ENCODE results near the gene DIPK1C.

DIPK1C gene

DNA sequence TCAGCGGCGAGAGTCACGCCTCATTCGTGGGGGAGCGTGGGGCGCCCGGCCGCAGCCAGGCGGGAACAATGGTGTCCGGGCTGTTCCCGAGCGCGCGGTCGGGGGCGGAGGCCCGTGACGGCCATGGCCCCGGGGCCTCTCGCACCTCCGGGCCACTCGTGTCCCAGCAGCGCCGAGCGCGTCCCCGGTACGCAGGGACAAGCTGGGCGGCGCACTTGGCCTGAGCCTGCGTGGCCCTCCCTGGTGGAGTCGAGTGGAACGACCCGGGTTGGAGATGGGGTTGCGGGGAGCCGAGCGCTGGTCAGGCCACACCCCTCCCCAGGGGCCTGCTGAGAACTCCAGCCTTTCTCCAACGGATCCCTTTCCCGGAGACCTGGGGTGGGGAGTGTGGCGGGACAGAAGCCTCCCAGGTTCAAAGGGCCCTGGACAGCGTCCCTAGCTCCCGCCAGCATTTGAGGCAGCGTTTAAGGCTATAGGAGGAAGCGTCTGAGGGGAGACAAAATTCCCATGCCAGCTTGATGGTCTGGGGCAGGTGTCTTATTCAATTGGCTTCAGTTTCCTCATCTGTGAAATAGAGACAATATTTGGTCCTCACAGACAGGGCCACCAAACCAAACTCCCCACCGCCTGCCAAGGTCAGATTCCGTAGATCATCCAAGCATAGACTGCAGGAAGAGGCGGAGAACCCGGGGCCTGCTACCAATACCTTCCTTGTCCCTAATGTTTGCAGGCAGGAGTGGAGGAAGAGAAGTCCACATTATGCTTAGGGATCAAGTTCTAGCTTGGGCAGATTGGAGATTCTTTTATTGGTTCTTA is 39.6 kb upstream of the DIPK1C start:
- Histone ChIP-seq H3K9me3 (no peaks in the 10 kb centered on the region), H3K4me3 (peak overlapping the region; percentile 68 to 96), H3K4me1 (peaks cover 0 to 21% (median 13%) of the 10 kb centered on the region in 4 donors), H3K27ac (peak overlapping the region; percentile 81 to 92), H3K27me3 (no peaks in the 10 kb centered on the region), H3K36me3 (peaks cover 7 to 14% (median 11%) of the 10 kb centered on the region in 3 donors)
- TF ChIP-seq, protein P1, sequence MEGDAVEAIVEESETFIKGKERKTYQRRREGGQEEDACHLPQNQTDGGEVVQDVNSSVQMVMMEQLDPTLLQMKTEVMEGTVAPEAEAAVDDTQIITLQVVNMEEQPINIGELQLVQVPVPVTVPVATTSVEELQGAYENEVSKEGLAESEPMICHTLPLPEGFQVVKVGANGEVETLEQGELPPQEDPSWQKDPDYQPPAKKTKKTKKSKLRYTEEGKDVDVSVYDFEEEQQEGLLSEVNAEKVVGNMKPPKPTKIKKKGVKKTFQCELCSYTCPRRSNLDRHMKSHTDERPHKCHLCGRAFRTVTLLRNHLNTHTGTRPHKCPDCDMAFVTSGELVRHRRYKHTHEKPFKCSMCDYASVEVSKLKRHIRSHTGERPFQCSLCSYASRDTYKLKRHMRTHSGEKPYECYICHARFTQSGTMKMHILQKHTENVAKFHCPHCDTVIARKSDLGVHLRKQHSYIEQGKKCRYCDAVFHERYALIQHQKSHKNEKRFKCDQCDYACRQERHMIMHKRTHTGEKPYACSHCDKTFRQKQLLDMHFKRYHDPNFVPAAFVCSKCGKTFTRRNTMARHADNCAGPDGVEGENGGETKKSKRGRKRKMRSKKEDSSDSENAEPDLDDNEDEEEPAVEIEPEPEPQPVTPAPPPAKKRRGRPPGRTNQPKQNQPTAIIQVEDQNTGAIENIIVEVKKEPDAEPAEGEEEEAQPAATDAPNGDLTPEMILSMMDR (IDR thresholded peaks at IDR 0.05): no peak
- peak in 1 of 2 donors; percentile 41 for DNase-seq
- intact Hi-C loops (cut with DNase I; ENCODE audit: low total_unique reads): loop anchor here (2.0 to 5.0 kb wide), 3 partner anchors 100 to 350 kb away; partner anchors contain the start of genes CYB5A, FBXO15 and ZNF407

DNA sequence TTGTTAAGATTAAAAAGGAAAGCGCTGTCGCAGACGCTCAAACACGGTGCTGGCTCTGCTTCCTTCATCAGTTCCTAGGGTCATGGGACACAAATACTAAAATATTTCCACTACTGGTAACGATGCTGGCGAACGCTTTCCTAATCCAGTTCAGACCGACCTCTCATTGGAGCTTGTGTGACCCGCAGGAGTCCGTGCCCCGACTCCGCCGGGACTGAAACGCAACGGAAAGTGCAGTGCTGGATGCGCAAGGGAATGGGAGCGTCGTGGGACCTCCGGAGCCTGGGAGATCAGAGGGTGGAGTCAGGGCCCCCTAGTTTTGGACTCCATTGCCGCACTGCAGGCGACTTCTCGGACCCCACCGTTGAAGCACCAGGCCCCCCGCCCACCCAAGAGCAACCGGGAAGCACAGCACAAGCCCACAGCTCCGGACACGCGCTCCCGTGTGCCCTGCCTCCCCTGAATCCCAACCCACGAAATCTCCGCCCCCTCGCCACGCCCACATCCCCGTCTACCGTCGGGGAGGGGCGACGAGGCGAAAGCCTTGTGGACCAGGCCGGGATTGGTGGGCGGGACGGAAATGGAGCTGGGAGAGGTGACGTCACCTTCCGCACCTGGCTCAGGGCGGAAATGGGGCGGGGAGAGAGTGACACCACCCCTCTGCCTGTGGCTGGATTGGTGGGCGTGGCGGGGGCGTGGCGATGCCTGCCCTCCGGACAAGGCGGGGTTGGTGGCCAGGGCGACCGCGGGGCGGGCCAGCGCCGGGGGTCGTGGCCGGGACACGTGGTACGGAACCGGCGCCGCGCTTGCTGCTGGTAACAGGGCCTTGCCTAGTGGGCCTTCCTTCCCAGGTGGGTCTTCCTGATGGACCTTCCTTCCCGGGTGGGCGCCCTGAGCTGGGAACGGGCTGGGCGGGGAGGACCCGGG is 38.7 kb upstream of the DIPK1C start, which contains the start of gene CNDP2:
Gene CNDP2 (plus strand): TSS at position 783 of the 927 bp plus-strand sequence. CDS start 3,611 bp downstream, outside the sequence.
- peak; percentile 100 for DNase-seq
- Histone ChIP-seq H3K4me3 (peak within 1 kb of the TSS; percentile 68 to 96), H3K36me3 (peaks cover 0 to 6% (median 2%) of the 10 kb centered on the region in 3 donors), H3K9me3 (no peaks in the 10 kb centered on the region), H3K4me1 (peaks cover 0 to 21% (median 13%) of the 10 kb centered on the region in 4 donors), H3K27me3 (no peaks in the 10 kb centered on the region), H3K27ac (peak within 1 kb of the TSS; percentile 81 to 92)
- intact Hi-C loops (cut with DNase I; ENCODE audit: low total_unique reads): loop anchor here (2.0 to 5.0 kb wide), 3 partner anchors 101 to 349 kb away; partner anchors contain the start of genes CYB5A, FBXO15 and ZNF407
- TF ChIP-seq, protein P1 (IDR thresholded peaks at IDR 0.05): no peak

DNA sequence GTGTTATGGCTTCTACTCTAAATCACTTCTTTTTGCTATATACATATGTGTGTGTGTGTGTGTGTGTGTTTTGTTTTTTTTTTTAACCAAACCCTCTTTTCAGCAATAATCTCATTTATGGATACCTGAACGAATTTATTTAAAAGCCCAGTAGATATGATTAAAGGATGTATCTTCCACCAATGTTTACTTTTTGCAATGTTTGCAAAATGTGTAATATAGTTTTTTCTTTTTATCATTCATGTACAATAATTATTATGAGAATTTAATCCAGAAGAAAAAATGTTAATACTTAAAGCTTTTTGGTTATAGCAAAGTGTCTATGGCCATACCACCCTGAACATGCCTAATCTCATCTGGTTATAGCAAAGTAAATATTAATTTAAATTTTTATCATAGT is 37.4 kb upstream of the DIPK1C start:
- intact Hi-C loops (cut with DNase I; ENCODE audit: low total_unique reads): loop anchor here (5.0 kb wide), 1 partner anchor 142 kb away; no protein-coding TSS in a partner anchor
- no peak for DNase-seq
- Histone ChIP-seq H3K36me3 (no peaks in the 10 kb centered on the region), H3K27me3 (no peaks in the 10 kb centered on the region), H3K27ac (no peak overlapping the region), H3K4me1 (peaks cover 0 to 21% (median 13%) of the 10 kb centered on the region in 4 donors), H3K4me3 (no peak overlapping the region), H3K9me3 (no peaks in the 10 kb centered on the region)
- TF ChIP-seq, protein P1 (IDR thresholded peaks at IDR 0.05): no peak

DNA sequence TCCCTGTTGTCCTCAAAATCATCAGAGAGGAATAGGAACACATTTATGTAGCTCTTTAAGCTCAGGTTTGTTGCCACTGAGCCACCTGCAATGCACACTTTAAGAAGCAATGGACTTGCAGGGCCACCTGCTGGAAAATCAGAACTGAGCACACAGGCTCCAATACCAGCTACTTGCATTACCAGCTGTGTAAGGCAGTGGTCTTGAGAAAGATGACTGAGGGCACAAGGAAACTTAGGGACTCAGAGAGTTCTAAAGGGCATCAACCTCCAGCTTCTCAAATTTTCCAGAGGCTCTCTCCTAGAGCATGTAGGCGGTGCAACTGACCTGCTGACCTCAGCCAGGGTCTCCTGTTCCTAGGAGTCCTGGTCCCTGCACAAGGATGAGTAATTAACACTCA is 36.6 kb upstream of the DIPK1C start:
- Histone ChIP-seq H3K4me3 (no peak overlapping the region), H3K9me3 (no peaks in the 10 kb centered on the region), H3K27ac (no peak overlapping the region), H3K36me3 (no peaks in the 10 kb centered on the region), H3K4me1 (peaks cover 0 to 15% (median 11%) of the 10 kb centered on the region in 4 donors), H3K27me3 (no peaks in the 10 kb centered on the region)
- intact Hi-C loops (cut with DNase I; ENCODE audit: low total_unique reads): loop anchor here (5.0 kb wide), 1 partner anchor 141 kb away; no protein-coding TSS in a partner anchor
- peak in 1 of 2 donors; percentile 51 for DNase-seq
- TF ChIP-seq, protein P1 (IDR thresholded peaks at IDR 0.05): peak; percentile 53 to 54

DNA sequence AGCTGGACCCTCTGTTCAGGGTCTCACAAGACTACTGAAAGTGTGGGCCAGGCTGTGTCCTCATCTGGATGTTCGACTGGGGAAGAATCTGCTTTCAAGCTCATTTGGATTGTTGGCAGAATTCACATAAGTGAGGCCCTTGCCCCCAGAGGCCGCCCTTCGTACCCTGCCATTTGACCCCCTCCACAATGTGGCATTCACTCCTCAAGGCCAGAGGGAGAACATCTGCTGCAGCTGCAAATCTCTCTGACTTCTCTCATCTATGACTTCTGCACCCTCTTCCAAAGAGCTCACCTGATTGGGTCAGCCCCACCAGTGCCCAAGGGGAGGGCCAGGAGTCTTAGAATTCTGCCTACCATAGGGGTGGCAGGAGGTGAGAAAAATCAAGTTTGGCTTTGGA is 35.2 kb upstream of the DIPK1C start:
- Histone ChIP-seq H3K4me1 (peaks cover 0 to 8% (median 6%) of the 10 kb centered on the region in 4 donors), H3K9me3 (no peaks in the 10 kb centered on the region), H3K27ac (no peak overlapping the region), H3K36me3 (no peaks in the 10 kb centered on the region), H3K4me3 (no peak overlapping the region), H3K27me3 (peaks cover 0 to 3% of the 10 kb centered on the region in 2 donors)
- no peak for DNase-seq
- TF ChIP-seq, protein P1 (IDR thresholded peaks at IDR 0.05): no peak
- intact Hi-C loops (cut with DNase I; ENCODE audit: low total_unique reads): loop anchor here (5.0 kb wide), 1 partner anchor 140 kb away; no protein-coding TSS in a partner anchor

All from tibial artery (tissue), 4 donors.